ENCODE data around the gene TRANK1. TPM values are rescaled to one million over a fixed set of nuclear protein-coding genes. Genes with fewer than 3 reads are reported as not detected.

The TRANK1 gene
- total and polyA plus RNA-seq, 2 of the 4 experiments (the other 2 are of a cell fraction) = 7.9 to 12.7 TPM

GRCh38 chr3:36909666-36910065, 35.2 kb downstream of the TRANK1 start:
- Histone ChIP-seq H3K27me3 (ENCODE audit: control insufficient read depth, insufficient read depth, low read length) (no peaks in the 10 kb centered on the region), H3K23ac (ENCODE audit: low read depth, low read length) (no peak overlapping the region), H3K9me3 (ENCODE audit: control insufficient read depth, insufficient read depth, low read length) (no peaks in the 10 kb centered on the region), H2AK9ac (replicated peaks; ENCODE audit: low read depth, low read length, poor library complexity) (no peak overlapping the region), H2BK15ac (ENCODE audit: low read depth, low read length) (no peak overlapping the region), H2BK120ac (ENCODE audit: low read depth, low read length) (no peak overlapping the region), H2BK20ac (ENCODE audit: low read depth, low read length) (no peak overlapping the region), H2BK5ac (ENCODE audit: low read depth, low read length, poor library complexity, severe bottlenecking) (no peak overlapping the region), H3K4ac (ENCODE audit: low read depth, low read length) (no peak overlapping the region), H3K56ac (ENCODE audit: extremely low read depth, insufficient read depth, low read length) (no peak overlapping the region), H2AFZ (replicated peaks; ENCODE audit: low read length, poor library complexity) (no peak overlapping the region), H3K18ac (ENCODE audit: low read depth, low read length) (no peak overlapping the region), H3K4me3 (ENCODE audit: insufficient read depth, low read depth, low read length) (no peak overlapping the region), H4K5ac (ENCODE audit: low read depth, low read length) (no peak overlapping the region), H4K8ac (ENCODE audit: low read depth in 2 of 2, low read length in 2 of 2) (no peak overlapping the region), H4K20me1 (ENCODE audit: insufficient read depth, low read length) (no peaks in the 10 kb centered on the region), H3K14ac (replicated peaks; ENCODE audit: low read depth, low read length) (no peak overlapping the region), H3K4me1 (ENCODE audit: control insufficient read depth, insufficient read depth, low read length) (peaks cover 16% of the 10 kb centered on the region), H3K27ac (ENCODE audit: insufficient read depth, low read length) (no peak overlapping the region), H3K9me1 (ENCODE audit: insufficient read depth, low read length) (peaks cover 6% of the 10 kb centered on the region; the same call in 1 of the 2 replicates), H3K9ac (ENCODE audit: low read depth, low read length) (no peak overlapping the region), H4K91ac (ENCODE audit: insufficient read depth, low read depth, low read length) (no peak overlapping the region), H3K4me2 (ENCODE audit: low read depth, low read length) (no peak overlapping the region), H3K79me1 (ENCODE audit: low read depth in 1 of 2, low read length in 2 of 2) (no peaks in the 10 kb centered on the region), H2AK5ac (ENCODE audit: low read depth, low read length) (no peak overlapping the region), H3K36me3 (ENCODE audit: control insufficient read depth, insufficient read depth, low read length) (0 out of 2 replicates have a peak, but pooled peaks cover 2% of the 10 kb centered on the region)
- BruUV-seq (replicated peaks) = no TSS peak
- intact Hi-C loops (cut with micrococcal nuclease) = no loop called here
- dilution Hi-C loops (cut with HindIII; ENCODE audit: low sequenced_read_pairs, unreplicated experiment) = no loop called here
- ChIA-PET POLR2A (ENCODE audit: unreplicated experiment) (no interaction called here), CTCF (interaction anchor here (0.5 kb wide), 1 partner anchor 57 kb away, joined by 3 read pairs; no protein-coding TSS in a partner anchor)
- in situ Hi-C loops (cut with MboI; ENCODE audit: low sequenced_read_pairs) = no loop called here
- no peak for ATAC-seq (ENCODE audit: low read depth)
- no peak for TF ChIP-seq MXI1 (IDR thresholded peaks at IDR 0.05; ENCODE audit: borderline replicate concordance, low read depth, low read length)
- TF ChIP-seq SMC3 (IDR thresholded peaks at IDR 0.05; ENCODE audit: low read depth, low read length) = no peak
- no peak for TF ChIP-seq ELK1 (IDR thresholded peaks at IDR 0.05; ENCODE audit: borderline replicate concordance, low read depth, low read length)
- TF ChIP-seq CHD1 (IDR thresholded peaks at IDR 0.05; ENCODE audit: low read depth, low read length) = no peak
- TF ChIP-seq MAFK (IDR thresholded peaks at IDR 0.05; ENCODE audit: low read depth, low read length) = no peak
- no peak for TF ChIP-seq POLR2A (IDR thresholded peaks at IDR 0.05; ENCODE audit: low read depth, low read length)
- TF ChIP-seq BHLHE40 (IDR thresholded peaks at IDR 0.05; ENCODE audit: low read depth, low read length) = no peak
- no peak for TF ChIP-seq FOS (IDR thresholded peaks at IDR 0.05; ENCODE audit: low read depth, low read length)
- no peak for TF ChIP-seq RCOR1 (IDR thresholded peaks at IDR 0.05; ENCODE audit: insufficient replicate concordance, low read length)
- DNase-seq = no peak
- no CpG with 5 or more reads among the region's 1 CpG for WGBS, 2 experiments (ENCODE audit: extremely low coverage in 2 of 2, insufficient read length in 1 of 2)

Data from IMR-90 (cell line).